Neuronal stem cell (in vitro differentiated cells): ENCODE data around the gene SASS6.

Source experiments
- DNase-seq: peaks from one replicate; pipeline ENCODE4 v3.0.0-alpha.2; 2013; ENCODE audit warnings: low spot score
- H2AFZ ChIP-seq: one replicate; pipeline ENCODE4 v1.6.1; 2013; ENCODE audit warnings: mild to moderate bottlenecking, low read length, inconsistent platforms
- H2AK5ac ChIP-seq: 2 replicates; pipeline ENCODE4 v1.6.1; 2013; ENCODE audit warnings: low read depth, mild to moderate bottlenecking, inconsistent platforms, low read length, moderate library complexity, mixed read lengths
- H2BK120ac ChIP-seq: 2 replicates; pipeline ENCODE4 v1.6.1; 2013; ENCODE audit warnings: low read depth, mild to moderate bottlenecking, inconsistent platforms, low read length, moderate library complexity, mixed read lengths
- H2BK12ac ChIP-seq: one replicate; pipeline ENCODE4 v1.6.1; 2013; ENCODE audit warnings: low read length, inconsistent platforms
- H2BK15ac ChIP-seq: 2 replicates; pipeline ENCODE4 v1.6.1; 2013; ENCODE audit warnings: mild to moderate bottlenecking, low read length, inconsistent platforms, mixed read lengths
- H2BK5ac ChIP-seq: one replicate; pipeline ENCODE4 v1.6.1; 2013; ENCODE audit warnings: inconsistent platforms, mild to moderate bottlenecking, low read length, moderate library complexity
- H3K14ac ChIP-seq: one replicate; pipeline ENCODE4 v1.6.1; 2013; ENCODE audit warnings: low read length, inconsistent platforms
- H3K18ac ChIP-seq: 2 replicates; pipeline ENCODE4 v1.6.1; 2013; ENCODE audit warnings: low read length, inconsistent platforms
- H3K23ac ChIP-seq: 2 replicates; pipeline ENCODE4 v1.6.1; 2013; ENCODE audit warnings: low read depth, mild to moderate bottlenecking, mixed read lengths, low read length, inconsistent platforms; ENCODE audit not compliant: poor library complexity
- H3K27ac ChIP-seq: replicated peaks from 3 replicates; pipeline ENCODE4 v1.5.1; 2013; ENCODE audit warnings: low read length, inconsistent platforms
- H3K27me3 ChIP-seq, 3 experiments: 2 replicates each; pipeline ENCODE4 v1.6.1; 2013; ENCODE audit warnings: low read length in 3 of 3, mild to moderate bottlenecking in 2 of 3, inconsistent platforms in 1 of 3, low read depth in 1 of 3, mixed read lengths in 1 of 3, moderate library complexity in 1 of 3; ENCODE audit not compliant: control insufficient read depth in 3 of 3, insufficient read depth in 3 of 3
- H3K36me3 ChIP-seq, 2 donors: replicated peaks in 1 of 2; 2 replicates each; pipeline ENCODE4 v1.6.1; 2013; ENCODE audit warnings: low read length in 2 of 2; ENCODE audit not compliant: control insufficient read depth in 2 of 2, insufficient read depth in 2 of 2
- H3K4ac ChIP-seq: 2 replicates; pipeline ENCODE4 v1.6.1; 2013; ENCODE audit warnings: inconsistent platforms, mild to moderate bottlenecking, low read length, moderate library complexity
- H3K4me1 ChIP-seq, 2 donors: 1 replicate in 1 of 2; 2 replicates in 1 of 2; pipeline ENCODE4 v1.6.1; 2013; ENCODE audit warnings: low read length in 2 of 2, low read depth in 1 of 2; ENCODE audit not compliant: control insufficient read depth in 2 of 2, insufficient read depth in 1 of 2
- H3K4me2 ChIP-seq: one replicate; pipeline ENCODE4 v1.6.1; 2013; ENCODE audit warnings: mild to moderate bottlenecking, low read length, inconsistent platforms; ENCODE audit not compliant: insufficient read depth, poor library complexity, severe bottlenecking
- H3K4me3 ChIP-seq, 2 donors: 2 replicates each; pipeline ENCODE4 v1.5.1; 2013; ENCODE audit warnings: low read length in 2 of 2, mild to moderate bottlenecking in 2 of 2, inconsistent platforms in 1 of 2, moderate library complexity in 1 of 2
- H3K79me1 ChIP-seq: one replicate; pipeline ENCODE4 v1.6.1; 2013; ENCODE audit warnings: low read depth, mild to moderate bottlenecking, inconsistent platforms, low read length, moderate library complexity
- H3K9ac ChIP-seq: one replicate; pipeline ENCODE4 v1.6.1; 2013; ENCODE audit warnings: mild to moderate bottlenecking, low read depth, low read length, inconsistent platforms; ENCODE audit not compliant: poor library complexity
- H3K9me3 ChIP-seq, 2 donors: replicated peaks in 1 of 2; 2 replicates each; pipeline versions ENCODE3 to v1.6.1; 2013; ENCODE audit warnings: low read length in 2 of 2, mild to moderate bottlenecking in 2 of 2, inconsistent platforms in 1 of 2, low read depth in 1 of 2, mixed read lengths in 1 of 2, moderate library complexity in 1 of 2; ENCODE audit not compliant: control insufficient read depth in 2 of 2, insufficient read depth in 1 of 2
- H4K8ac ChIP-seq: one replicate; pipeline ENCODE4 v1.6.1; 2013; ENCODE audit warnings: low read depth, mild to moderate bottlenecking, inconsistent platforms, low read length, moderate library complexity
- H4K91ac ChIP-seq: one replicate; pipeline ENCODE4 v1.6.1; 2013; ENCODE audit warnings: low read length, low read depth, mild to moderate bottlenecking, inconsistent platforms; ENCODE audit not compliant: poor library complexity
- WGBS, 2 donors: extraction: QIAGEN DNeasy Blood & Tissue Kit; methylation state at CpG; one replicate each; pipeline ENCODE4 v1.1.7; 2013; ENCODE audit warnings: missing lambda C conversion rate in 2 of 2, mixed read lengths in 1 of 2; ENCODE audit not compliant: insufficient read length in 2 of 2, insufficient replicate concordance in 1 of 2; ENCODE audit errors: extremely low coverage in 2 of 2; 5-methylcytosine and 5-hydroxymethylcytosine counted together

SASS6 gene

DNA sequence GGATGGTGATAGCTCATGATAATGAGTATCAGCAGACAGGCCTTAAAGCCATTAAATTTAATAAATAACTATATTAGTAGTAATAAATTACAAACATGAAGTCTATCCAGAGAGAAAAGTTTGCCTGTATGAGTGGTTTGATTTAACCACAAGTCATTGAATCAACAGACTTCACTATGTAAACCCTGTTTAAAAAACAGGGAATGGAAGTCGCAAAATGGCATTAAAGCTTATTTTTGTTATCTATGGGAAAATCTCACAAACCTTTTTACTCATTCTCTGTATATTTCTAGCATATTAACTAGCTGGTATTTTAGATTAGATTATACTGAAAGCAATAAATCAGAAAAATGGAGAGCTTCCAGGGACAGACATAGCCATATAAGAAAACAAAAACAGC lies 45.3 kb downstream of the SASS6 start:
- Histone ChIP-seq H3K4me3 (no peak overlapping the region), H3K18ac (no peak overlapping the region), H3K4ac (no peak overlapping the region), H3K27me3 (no peaks in the 10 kb centered on the region), H2BK12ac (no peak overlapping the region), H3K23ac (no peak overlapping the region), H3K79me1 (no peaks in the 10 kb centered on the region), H2AFZ (no peak overlapping the region), H3K36me3 (peaks cover 2 to 62% of the 10 kb centered on the region in 2 donors), H2BK5ac (no peak overlapping the region), H4K91ac (no peak overlapping the region), H2AK5ac (no peak overlapping the region), H3K14ac (no peak overlapping the region), H3K4me2 (no peak overlapping the region), H3K9me3 (peaks cover 0 to 4% of the 10 kb centered on the region in 2 donors), H3K27ac (no peak overlapping the region), H3K9ac (no peak overlapping the region), H4K8ac (no peak overlapping the region), H2BK15ac (no peak overlapping the region), H3K4me1 (no peaks in the 10 kb centered on the region), H2BK120ac (no peak overlapping the region)
- DNase-seq = no peak
- no CpG with 5 or more reads among the region's 1 CpG for whole genome bisulfite sequencing, 2 donors

DNA sequence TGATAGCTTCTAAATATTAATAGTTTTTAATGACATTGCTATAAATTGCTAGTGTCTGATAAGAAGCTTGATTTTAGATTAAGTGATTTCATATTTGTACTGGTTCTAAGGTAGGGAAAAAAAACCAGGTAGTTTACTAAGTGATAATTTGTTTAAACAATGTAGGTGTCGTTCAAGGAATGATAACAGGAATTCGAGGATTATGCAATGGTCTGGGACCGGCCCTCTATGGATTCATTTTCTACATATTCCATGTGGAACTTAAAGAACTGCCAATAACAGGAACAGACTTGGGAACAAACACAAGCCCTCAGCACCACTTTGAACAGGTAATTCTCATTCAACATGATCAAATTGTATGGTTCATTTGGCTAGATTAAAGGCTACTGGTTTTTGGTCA lies 52.4 kb downstream of the SASS6 start:
- Histone ChIP-seq H3K18ac (no peak overlapping the region), H4K8ac (no peak overlapping the region), H4K91ac (no peak overlapping the region), H2BK15ac (no peak overlapping the region), H2BK12ac (no peak overlapping the region), H3K14ac (no peak overlapping the region), H3K4me1 (no peaks in the 10 kb centered on the region), H3K4ac (no peak overlapping the region), H2BK5ac (no peak overlapping the region), H2AFZ (no peak overlapping the region), H3K27me3 (no peaks in the 10 kb centered on the region), H2BK120ac (no peak overlapping the region), H3K36me3 (peaks cover 8 to 100% of the 10 kb centered on the region in 2 donors), H3K9me3 (no peaks in the 10 kb centered on the region), H3K23ac (no peak overlapping the region), H3K79me1 (no peaks in the 10 kb centered on the region), H3K9ac (no peak overlapping the region), H3K4me3 (no peak overlapping the region), H3K4me2 (no peak overlapping the region), H3K27ac (no peak overlapping the region), H2AK5ac (no peak overlapping the region)
- no peak for DNase-seq
- WGBS, 2 donors = no CpG with 5 or more reads among the region's 3 CpGs

DNA sequence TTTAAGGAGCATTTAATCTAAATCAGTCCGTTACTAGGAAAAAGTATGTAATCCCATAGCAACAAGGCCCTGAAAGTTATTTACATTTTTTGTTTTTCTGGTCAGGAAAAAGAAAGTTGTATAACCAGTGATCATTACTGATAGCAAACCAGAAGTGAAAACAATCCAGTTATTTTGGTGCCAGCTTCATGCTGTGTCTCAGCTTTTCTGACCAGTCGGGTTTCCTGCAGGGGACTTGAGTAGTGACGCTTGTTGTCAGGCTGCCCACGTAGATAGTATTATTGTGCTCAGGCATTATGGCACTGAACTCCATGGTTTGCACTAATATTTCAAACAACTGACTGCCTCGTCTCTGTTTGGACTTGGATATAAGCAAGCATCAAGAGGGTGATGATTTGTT lies 55.2 kb downstream of the SASS6 start:
- Histone ChIP-seq H2AFZ (no peak overlapping the region), H3K27me3 (no peaks in the 10 kb centered on the region), H3K4ac (no peak overlapping the region), H2BK5ac (no peak overlapping the region), H2AK5ac (no peak overlapping the region), H2BK15ac (no peak overlapping the region), H3K36me3 (peaks cover 15 to 99% of the 10 kb centered on the region in 2 donors), H3K14ac (no peak overlapping the region), H4K8ac (no peak overlapping the region), H3K4me3 (no peak overlapping the region), H3K27ac (no peak overlapping the region), H3K18ac (no peak overlapping the region), H3K79me1 (no peaks in the 10 kb centered on the region), H3K23ac (no peak overlapping the region), H2BK12ac (no peak overlapping the region), H3K9me3 (no peaks in the 10 kb centered on the region), H4K91ac (no peak overlapping the region), H3K9ac (no peak overlapping the region), H3K4me2 (no peak overlapping the region), H2BK120ac (no peak overlapping the region), H3K4me1 (no peaks in the 10 kb centered on the region)
- WGBS, 2 donors = no CpG with 5 or more reads among the region's 5 CpGs
- DNase-seq = no peak

DNA sequence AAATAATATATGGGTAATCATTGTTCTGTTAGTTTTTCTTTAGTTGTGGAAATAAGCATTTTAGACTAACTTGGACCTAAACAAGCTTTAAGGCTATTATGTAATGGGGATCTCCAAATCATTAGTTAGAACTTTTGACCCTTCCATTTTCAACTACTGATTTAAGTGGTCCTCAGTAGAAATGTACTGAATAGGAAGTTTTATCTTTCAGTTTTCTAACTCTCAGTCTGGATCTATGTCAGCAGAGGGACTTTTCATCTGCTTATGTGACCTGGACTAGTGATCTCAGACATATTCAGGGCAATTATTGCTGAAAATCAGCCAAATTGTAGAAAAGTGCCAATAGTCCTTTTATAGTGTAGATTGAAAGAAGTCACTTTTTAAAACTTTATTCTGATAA lies 56.0 kb downstream of the SASS6 start:
- Histone ChIP-seq H3K79me1 (no peaks in the 10 kb centered on the region), H3K9ac (no peak overlapping the region), H2BK5ac (no peak overlapping the region), H4K91ac (no peak overlapping the region), H4K8ac (no peak overlapping the region), H2BK15ac (no peak overlapping the region), H3K27me3 (no peaks in the 10 kb centered on the region), H3K4me2 (no peak overlapping the region), H2BK120ac (no peak overlapping the region), H3K36me3 (peaks cover 18 to 99% of the 10 kb centered on the region in 2 donors), H3K14ac (no peak overlapping the region), H3K9me3 (no peaks in the 10 kb centered on the region), H3K27ac (no peak overlapping the region), H3K18ac (no peak overlapping the region), H3K4me3 (no peak overlapping the region), H2BK12ac (no peak overlapping the region), H2AK5ac (no peak overlapping the region), H3K4me1 (no peaks in the 10 kb centered on the region), H2AFZ (no peak overlapping the region), H3K23ac (no peak overlapping the region), H3K4ac (no peak overlapping the region)
- no peak for DNase-seq
